Measurements from ENCODE around the gene DNMT3A.

DNA sequence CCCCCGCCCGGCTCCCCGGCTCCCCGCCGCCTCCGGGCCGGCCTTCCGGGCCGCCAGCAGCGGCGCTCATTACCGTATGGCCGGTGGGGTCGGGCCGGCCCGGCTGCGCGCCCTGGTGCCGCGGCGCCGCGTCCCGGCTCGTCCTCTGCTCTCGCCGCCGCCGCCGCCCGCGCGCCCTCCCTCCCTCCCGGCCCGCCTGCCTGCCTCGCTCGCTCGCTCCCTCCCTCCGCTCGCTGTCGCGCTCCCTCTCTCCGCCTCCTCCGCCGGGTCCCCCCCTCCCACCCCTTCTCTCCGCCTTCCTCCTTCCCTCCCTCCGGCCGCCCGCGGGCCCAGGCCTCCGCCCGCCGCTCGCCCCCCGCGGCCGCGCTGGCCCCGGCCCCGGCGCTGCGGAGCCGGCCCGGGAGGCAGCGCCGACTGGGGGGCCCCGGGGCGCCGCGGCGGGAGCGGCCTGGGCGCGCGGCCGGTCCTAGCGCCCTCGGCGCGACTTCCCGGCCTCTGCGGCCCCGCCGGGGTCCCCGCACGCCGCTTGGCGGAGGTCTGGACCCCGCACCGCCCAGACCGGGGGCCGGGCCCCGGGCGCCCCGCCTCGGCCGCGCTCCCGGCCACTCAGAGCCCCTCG lies at the start of gene DNMT3A:
- TF ChIP-seq EZH2phosphoT487 (IDR thresholded peaks at IDR 0.05; ENCODE audit: insufficient read depth, low read depth), result no peak
- no peak for TF ChIP-seq EZH2 (IDR thresholded peaks at IDR 0.05; ENCODE audit: insufficient read depth, poor library complexity, severe bottlenecking)
